ENCODE results near the gene SNX3. TPM values are rescaled to one million over a fixed set of nuclear protein-coding genes. Genes with fewer than 3 reads are reported as not detected.

The SNX3 gene
- total and polyA plus RNA-seq, 5 experiments from 2014 or later: 65.1 to 227 (median 163) TPM

DNA sequence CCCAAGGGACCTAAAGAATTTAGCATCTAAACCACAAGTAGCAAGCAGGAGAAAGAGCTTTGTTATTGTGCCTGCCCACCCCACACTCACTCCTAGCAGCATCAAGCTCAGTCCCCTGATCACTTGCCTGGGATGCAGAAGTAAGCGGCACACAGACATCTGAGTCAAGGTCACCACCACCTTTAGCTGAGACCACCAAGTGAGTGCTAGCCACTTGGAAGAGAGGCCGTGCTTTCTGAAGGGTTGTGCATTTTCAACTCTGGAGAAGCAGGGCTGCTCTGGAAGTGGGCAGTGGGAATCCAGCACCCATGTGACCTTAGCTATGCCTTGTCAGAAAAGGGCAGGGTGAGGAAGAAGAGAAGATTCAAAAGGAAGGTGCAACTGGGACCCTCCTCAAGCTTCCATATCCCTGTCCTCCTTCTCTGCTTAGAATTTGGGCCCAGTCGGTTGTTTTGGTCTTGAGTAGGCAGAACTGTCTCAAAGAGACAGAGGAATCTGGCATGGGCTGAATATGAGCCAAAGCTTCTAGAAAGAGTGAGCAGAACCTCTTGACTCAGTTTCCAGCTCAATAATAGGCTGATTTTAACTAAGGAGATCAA lies 88.8 kb downstream of the SNX3 start:
- H3K9me3 Mint-ChIP-seq: peaks cover 0 to 3% (median 0%) of the 10 kb centered on the region in 9 donors

DNA sequence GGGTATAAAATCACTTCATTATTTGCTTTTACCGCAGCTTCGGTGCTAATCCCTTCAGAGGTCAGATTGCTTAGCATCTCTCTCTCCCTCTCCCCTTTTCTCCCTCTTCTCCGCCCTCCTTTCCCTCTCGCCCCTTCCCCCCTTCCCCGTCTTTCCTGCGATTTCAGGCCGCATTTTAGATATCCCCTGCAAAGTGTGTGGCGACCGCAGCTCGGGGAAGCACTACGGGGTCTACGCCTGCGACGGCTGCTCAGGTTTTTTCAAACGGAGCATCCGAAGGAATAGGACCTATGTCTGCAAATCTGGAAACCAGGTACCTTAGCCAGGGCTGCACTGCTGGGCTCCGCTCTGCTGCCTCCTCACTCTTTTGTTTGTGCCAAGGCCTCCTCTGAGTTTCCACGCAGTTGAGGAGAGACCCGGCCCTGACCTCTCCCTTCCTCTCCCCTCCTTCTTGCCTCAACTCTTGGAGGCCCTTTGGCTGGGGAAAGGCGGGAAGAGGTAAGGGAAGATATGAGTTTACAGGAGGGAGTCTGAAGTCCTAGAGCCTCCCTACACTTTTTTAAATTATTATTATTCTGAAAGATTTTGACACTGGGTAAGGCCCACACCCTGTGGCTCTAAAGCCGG lies 89.4 kb downstream of the SNX3 start:
- H3K27ac Mint-ChIP-seq: no peak overlapping the region
- H3K4me1 Mint-ChIP-seq: peaks cover 25 to 70% (median 44%) of the 10 kb centered on the region in 4 donors
- POLR2A ChIA-PET: no interaction called here
- H3K36me3 Mint-ChIP-seq: peaks cover 0 to 2% (median 0%) of the 10 kb centered on the region in 3 donors
- H3K27me3 Mint-ChIP-seq: peaks cover 47 to 91% (median 67%) of the 10 kb centered on the region in 5 donors
- DNase-seq (no peak), ATAC-seq (no peak)
- H3K4me3 Mint-ChIP-seq: peak overlapping the region in 3 of 10 donors; percentile 15 to 45 (median 18)
- peaks cover 0 to 3% (median 0%) of the 10 kb centered on the region in 9 donors for H3K9me3 Mint-ChIP-seq

More for the DNA sequence above, 88.8 kb downstream of the SNX3 start:
- H3K27me3 Mint-ChIP-seq: peaks cover 45 to 91% (median 69%) of the 10 kb centered on the region in 5 donors
- no peak overlapping the region for H3K4me3 Mint-ChIP-seq
- no peak for ATAC-seq
- H3K4me1 Mint-ChIP-seq: peaks cover 25 to 65% (median 41%) of the 10 kb centered on the region in 4 donors
- POLR2A ChIA-PET: no interaction called here
- H3K36me3 Mint-ChIP-seq: peaks cover 0 to 2% (median 2%) of the 10 kb centered on the region in 3 donors
- no peak for DNase-seq
- H3K27ac Mint-ChIP-seq: no peak overlapping the region

DNA sequence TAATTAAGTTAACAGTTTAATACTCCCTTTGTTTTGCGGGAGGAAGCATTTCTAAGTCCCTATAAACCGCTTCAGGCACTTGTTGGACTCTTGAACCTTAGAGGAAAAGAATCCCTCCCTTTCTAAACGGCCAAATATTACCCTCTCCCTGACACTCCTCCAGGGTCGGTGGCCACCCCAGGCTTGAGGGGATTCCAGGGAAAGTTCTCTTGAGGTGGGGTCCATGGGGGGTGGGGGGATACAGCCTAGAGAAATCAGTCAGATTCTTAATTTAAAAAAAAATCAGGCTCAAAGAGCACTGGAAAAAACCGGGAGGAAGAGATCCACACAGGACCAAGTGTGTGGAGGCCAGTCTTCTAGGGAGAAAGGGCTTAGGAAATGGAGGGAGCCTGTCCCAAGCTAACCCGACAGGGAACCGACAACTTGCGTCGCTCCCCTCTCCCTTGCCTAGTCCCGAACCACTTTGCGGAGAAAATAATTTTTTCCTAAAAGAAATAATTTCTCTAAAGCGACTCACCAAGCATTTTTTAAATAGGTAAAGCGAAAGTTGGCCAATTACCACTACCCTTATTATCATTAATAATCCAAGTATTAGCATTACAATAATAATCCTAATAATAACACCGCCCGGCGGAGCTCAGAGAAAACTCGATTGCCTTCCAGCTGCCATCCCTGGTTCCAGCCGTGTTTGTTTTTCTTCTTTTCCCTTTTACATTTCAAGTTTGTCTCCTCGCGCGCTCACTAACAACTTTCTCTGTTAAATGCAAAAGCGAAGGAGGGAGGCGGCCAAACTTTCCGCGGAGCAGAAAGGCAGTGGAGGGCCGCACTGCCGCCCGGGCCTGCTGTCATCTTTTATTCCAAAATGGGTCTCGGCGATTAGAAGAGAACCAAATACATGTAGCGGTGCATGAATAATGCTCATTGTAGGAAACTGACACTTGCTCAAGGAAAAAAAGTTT lies 90.2 kb downstream of the SNX3 start:
- peaks cover 27 to 70% (median 44%) of the 10 kb centered on the region in 4 donors for H3K4me1 Mint-ChIP-seq
- no peak for ATAC-seq
- POLR2A ChIA-PET: interaction anchor here (0.6 kb wide), 1 partner anchor 350 kb away, joined by 3 read pairs; no protein-coding TSS in a partner anchor

DNA sequence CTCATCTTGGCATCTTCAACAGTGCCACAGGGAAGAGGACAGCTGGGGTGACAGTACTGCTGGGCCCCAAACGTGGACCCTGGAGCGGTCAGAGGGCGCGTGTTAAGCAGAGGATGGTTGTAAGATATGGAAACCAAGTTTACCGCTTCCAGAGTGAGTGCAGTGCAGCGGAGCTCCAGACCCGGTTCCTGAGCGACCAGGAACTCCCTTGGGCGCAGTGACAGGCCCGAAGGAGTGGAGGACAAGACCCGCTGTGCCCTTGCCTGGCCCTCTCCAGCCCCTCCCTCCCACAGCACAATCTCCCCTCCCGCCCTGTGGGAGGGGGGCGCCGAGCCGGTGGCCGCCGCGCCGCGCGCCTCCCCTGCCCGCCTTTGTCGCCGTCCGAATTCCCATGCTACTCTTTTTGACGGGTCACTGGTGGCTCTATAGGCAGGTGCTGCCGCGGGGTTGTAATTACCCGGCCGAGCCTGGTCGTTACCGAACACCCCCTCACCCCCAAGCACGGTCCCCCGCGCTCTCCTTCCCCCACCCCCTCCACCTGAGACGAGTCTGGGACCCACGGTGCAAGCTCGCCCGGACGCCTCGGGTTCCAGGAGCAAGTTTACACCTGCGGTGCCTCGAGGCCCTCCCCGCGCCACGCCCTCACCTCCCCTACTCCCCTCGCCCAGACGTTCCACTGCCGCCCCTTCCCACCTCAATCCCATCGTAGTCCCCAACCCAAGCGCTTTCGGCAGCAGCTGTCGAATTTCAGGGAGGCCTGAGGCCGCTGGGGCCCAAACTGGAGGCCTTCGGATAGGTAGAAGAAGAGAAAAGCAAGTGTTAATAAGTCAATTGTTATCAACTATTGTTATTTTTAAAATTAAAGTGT lies 91.1 kb downstream of the SNX3 start:
- H3K9me3 Mint-ChIP-seq: peaks cover 0 to 3% (median 0%) of the 10 kb centered on the region in 9 donors
- peak in 1 of 2 donors; percentile 10 for ATAC-seq
- POLR2A ChIA-PET: interaction anchor here (0.6 kb wide), 1 partner anchor 351 kb away, joined by 3 read pairs; no protein-coding TSS in a partner anchor
- H3K27me3 Mint-ChIP-seq: peaks cover 47 to 91% (median 64%) of the 10 kb centered on the region in 5 donors
- H3K36me3 Mint-ChIP-seq: peaks cover 0 to 4% (median 4%) of the 10 kb centered on the region in 3 donors
- peak overlapping the region; percentile 59 to 80 (median 74) for H3K4me3 Mint-ChIP-seq
- H3K27ac Mint-ChIP-seq: no peak overlapping the region
- H3K4me1 Mint-ChIP-seq: peaks cover 25 to 70% (median 43%) of the 10 kb centered on the region in 4 donors
- no peak for DNase-seq

More for the DNA sequence above, 90.2 kb downstream of the SNX3 start:
- peaks cover 49 to 91% (median 67%) of the 10 kb centered on the region in 5 donors for H3K27me3 Mint-ChIP-seq
- peak overlapping the region in 6 of 10 donors; percentile 0 to 73 (median 51) for H3K4me3 Mint-ChIP-seq
- peaks cover 0 to 3% (median 2%) of the 10 kb centered on the region in 3 donors for H3K36me3 Mint-ChIP-seq
- H3K9me3 Mint-ChIP-seq: peaks cover 0 to 3% (median 0%) of the 10 kb centered on the region in 9 donors
- peak overlapping the region in 1 of 10 donors; percentile 43 for H3K27ac Mint-ChIP-seq
- DNase-seq: no peak

DNA sequence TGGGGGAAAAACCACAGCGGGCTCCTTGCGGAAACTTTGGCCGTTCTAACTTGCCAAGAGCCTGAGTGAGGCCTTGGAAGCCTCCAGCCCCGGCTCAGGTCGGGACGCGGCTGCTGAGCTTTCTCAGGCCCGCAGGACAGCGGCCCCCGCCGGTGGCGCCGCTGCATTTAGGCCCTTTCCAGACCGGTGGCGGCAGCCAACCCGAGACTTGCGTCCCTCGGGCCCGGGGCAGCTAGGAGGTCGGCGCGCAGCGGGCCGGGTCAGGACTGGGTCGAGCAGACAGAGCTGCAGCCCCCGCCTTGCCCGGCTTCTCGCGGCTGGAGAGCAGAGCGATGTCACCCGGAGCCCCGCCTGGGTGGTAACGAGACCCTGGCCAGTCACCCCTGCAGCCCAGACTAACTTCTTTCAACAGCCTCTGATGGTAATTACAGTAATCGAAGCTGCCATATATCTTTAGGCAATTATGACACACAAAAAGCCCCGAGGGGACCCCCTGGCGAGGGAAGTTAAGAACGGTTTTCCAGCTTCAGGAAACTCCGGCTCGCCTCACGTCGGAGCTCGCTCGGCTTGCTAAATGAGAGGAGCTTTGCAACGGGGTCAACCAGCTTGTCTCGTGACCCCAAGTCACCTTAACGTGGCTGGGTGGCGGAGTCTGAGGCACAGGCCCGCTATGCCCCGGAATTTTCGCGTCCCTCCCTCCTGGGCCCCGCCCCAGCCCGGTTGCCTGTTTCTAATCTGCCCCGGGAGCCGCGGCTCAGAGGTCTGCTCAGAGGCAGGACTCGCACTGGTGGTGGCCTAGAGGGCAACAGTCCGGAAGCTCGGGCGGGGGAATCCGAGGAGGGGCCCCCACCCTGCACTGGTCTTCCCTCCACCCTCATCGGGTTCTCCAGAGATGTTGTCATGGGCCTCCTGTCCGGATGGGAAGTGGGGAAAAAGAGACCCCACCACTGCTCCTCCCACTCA lies 92.1 kb downstream of the SNX3 start:
- Mint-ChIP-seq H3K27me3 (peaks cover 50 to 91% (median 66%) of the 10 kb centered on the region in 5 donors), H3K4me1 (peaks cover 23 to 68% (median 48%) of the 10 kb centered on the region in 4 donors), H3K36me3 (peaks cover 0 to 4% (median 4%) of the 10 kb centered on the region in 3 donors), H3K4me3 (peak overlapping the region; percentile 59 to 80 (median 74)), H3K27ac (no peak overlapping the region), H3K9me3 (no peaks in the 10 kb centered on the region)
- ATAC-seq (peak; percentile 46 to 59), DNase-seq (no peak)
- POLR2A ChIA-PET: no interaction called here

DNA sequence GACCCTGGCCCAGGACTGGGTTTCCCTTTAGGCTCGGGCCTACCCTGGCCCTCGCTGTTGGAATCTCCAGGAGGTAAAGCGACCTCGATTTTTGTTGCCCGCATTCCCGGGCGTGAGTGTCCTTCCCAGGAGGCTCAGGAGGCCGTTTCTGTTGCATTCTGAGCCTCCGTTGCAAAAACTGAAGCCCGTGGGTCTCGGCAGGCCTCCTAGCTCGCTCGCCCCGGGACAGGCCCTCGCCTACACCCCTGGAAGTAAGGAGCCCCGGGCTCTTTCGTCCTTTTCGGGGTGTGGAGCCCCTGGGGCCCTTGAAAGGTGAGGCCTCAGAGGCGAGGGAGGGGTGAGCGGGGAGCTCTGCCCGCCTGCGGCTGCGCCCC lies 92.8 kb downstream of the SNX3 start:
- peak in 1 of 2 donors; percentile 28 for ATAC-seq

DNA sequence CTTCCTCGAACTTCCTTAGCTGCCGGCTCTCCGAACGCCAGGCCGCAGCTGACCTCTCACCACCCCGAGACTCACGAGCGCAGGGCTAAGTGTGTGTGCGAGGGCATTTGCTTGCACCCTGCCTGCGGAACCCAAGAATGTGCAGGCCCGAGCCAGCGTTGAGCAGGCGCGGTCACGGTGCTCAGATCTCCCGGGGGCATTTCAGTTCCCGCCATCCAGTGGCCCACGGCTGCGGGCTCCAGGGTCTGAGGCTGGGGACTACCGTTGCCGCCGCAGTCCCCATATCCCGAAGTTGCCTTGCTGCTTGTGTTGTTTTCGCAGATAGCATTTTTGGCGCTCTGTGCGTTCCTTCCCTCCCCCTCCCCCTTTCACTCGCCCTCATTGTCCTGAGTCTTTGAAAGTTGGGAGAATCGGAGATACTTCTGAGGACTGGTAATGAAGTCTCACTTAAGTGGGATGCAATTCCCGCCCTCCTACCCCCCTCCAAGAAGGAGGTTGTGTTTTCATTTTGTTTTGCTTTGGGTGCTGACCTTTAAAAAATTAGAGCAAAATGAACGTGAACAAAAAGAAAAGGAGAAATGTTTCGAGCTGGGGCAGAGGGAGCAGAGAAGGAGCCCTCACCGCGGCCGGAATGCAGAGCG lies 93.3 kb downstream of the SNX3 start:
- peaks cover 52 to 91% (median 69%) of the 10 kb centered on the region in 5 donors for H3K27me3 Mint-ChIP-seq
- DNase-seq (no peak), ATAC-seq (no peak)
- POLR2A ChIA-PET: no interaction called here
- H3K4me3 Mint-ChIP-seq: peak overlapping the region; percentile 59 to 80 (median 72)
- H3K9me3 Mint-ChIP-seq: no peaks in the 10 kb centered on the region
- H3K4me1 Mint-ChIP-seq: peaks cover 26 to 71% (median 50%) of the 10 kb centered on the region in 4 donors
- peak overlapping the region in 1 of 10 donors; percentile 56 for H3K27ac Mint-ChIP-seq
- H3K36me3 Mint-ChIP-seq: peaks cover 0 to 4% (median 4%) of the 10 kb centered on the region in 3 donors

More for the DNA sequence above, 92.8 kb downstream of the SNX3 start:
- Mint-ChIP-seq H3K9me3 (no peaks in the 10 kb centered on the region), H3K36me3 (peaks cover 0 to 4% (median 4%) of the 10 kb centered on the region in 3 donors), H3K27me3 (peaks cover 52 to 91% (median 69%) of the 10 kb centered on the region in 5 donors), H3K4me3 (peak overlapping the region; percentile 59 to 80 (median 72)), H3K27ac (no peak overlapping the region), H3K4me1 (peaks cover 26 to 71% (median 50%) of the 10 kb centered on the region in 4 donors)
- POLR2A ChIA-PET: no interaction called here
- DNase-seq: no peak

DNA sequence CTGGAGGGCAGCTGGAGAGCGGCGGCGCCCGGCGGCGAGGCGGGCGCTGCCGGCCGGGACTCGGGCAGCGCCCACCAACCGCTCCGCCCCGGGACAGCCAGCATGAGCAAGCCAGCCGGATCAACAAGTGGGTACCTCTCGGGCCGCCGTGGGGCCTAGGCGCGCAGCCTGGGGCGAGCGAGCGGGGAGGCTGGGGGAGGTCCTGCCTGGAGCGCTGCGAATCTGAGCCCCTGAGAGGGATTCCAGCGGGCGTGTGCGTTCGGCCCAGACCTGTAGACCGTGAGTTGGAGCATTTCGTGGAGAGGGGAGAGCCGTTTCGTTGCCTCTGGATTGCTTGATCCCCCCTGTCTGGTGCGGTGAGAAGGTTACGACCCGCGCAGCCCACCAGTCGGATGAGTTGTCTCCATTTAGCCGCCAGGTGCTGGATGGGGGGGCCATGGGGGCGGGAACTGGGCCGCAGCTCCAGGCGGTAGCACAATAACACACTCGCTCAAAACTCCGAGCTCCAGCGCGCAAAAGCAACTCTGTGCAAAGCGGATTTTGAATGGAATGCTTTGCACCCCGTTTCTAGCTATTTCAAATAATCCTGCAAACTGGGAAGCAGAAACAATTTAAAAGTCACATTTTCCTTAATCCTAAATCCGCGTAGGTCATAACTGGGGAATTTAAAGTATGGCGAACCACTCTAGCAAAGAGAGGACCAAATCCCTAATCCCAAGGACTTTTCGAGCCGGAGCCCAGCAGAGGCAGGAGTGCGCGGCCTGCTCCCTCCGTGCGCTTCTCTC lies 94.0 kb downstream of the SNX3 start:
- H3K4me1 Mint-ChIP-seq: peaks cover 26 to 71% (median 50%) of the 10 kb centered on the region in 4 donors

DNA sequence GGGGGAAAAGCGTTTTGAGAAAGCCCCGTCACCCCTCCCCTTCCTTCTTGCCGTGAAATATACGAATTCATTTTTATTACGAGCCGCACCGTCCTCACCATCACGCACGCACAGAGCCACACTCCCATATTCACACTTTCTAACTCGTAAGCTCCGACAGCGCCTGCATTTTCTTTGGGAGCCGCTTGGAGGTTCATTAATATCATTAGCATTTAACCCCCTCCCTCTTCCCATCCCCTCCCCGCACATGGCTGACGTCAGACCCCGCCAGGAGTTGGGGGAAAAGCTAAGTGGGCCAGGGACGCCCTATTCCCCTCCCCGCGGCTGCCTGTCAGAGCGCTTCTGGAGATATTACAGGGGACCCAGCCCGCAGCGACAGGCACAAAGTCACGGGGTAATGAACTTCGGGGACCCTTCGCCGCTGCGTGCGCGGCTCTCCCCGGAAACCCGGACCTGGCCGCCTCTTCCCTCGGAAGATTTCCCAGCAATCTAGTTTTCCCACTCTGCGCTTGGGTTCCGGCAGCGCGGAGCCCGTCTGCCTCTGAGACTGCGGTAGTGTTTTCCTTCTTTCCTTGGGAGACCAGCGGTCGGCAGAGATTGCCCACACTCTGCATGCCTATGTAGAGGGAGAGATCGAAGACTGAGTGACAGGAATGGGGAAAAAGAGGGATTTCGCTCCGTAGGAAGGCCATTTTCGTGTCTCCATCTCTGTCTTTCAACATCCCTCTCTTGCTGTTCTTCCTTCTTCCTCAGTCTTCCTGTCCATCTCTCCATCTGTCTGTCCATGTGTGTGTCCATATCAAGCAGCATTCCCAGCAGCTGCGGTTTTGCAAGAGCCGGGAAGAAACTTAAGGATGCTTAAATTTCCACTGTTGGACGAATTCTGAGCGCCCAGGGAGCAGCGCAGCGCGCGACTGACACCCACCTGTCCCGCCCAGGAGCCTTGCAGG lies 94.9 kb downstream of the SNX3 start, which contains the start of gene NR2E1:
TSS of gene NR2E1 (plus strand) at position 309 of the 950 bp plus-strand sequence. CDS start 744 bp downstream, outside the sequence.
- H3K27me3 Mint-ChIP-seq: peaks cover 59 to 91% (median 69%) of the 10 kb centered on the region in 5 donors
- H3K9me3 Mint-ChIP-seq: no peaks in the 10 kb centered on the region
- peaks cover 26 to 65% (median 47%) of the 10 kb centered on the region in 4 donors for H3K4me1 Mint-ChIP-seq
- H3K4me3 Mint-ChIP-seq: peak within 1 kb of the TSS in 9 of 10 donors; percentile 41 to 78 (median 68)
- H3K36me3 Mint-ChIP-seq: peaks cover 0 to 4% (median 4%) of the 10 kb centered on the region in 3 donors
- ATAC-seq (no peak), DNase-seq (no peak)
- peak within 1 kb of the TSS in 1 of 10 donors; percentile 54 for H3K27ac Mint-ChIP-seq
- POLR2A ChIA-PET: no interaction called here

More for the DNA sequence above, 94.0 kb downstream of the SNX3 start:
- no peak for DNase-seq
- peaks cover 55 to 91% (median 68%) of the 10 kb centered on the region in 5 donors for H3K27me3 Mint-ChIP-seq
- H3K36me3 Mint-ChIP-seq: peaks cover 0 to 4% (median 4%) of the 10 kb centered on the region in 3 donors
- H3K4me3 Mint-ChIP-seq: peak overlapping the region; percentile 41 to 80 (median 71)
- no peaks in the 10 kb centered on the region for H3K9me3 Mint-ChIP-seq
- ATAC-seq: no peak
- H3K27ac Mint-ChIP-seq: no peak overlapping the region
- POLR2A ChIA-PET: no interaction called here
